IMR-90 (cell line): ENCODE data around the gene PCNP. TPM values are rescaled to one million over a fixed set of nuclear protein-coding genes. Genes with fewer than 3 reads are reported as not detected.

Experiments
- ATAC-seq: fragments of 200-7000 bp; cut with Tn5 transposase; 2 replicates; pipeline ENCODE4 v1.9.1; 2020; ENCODE audit warnings: low read depth, mild to moderate bottlenecking, moderate library complexity
- BruUV-seq: library from RNA; stranded (reverse); fragments of 400-500 nt; replicated peaks from 2 replicates; lab custom pipeline; 2021; lab: Mats Ljungman, UMichigan
- CTCF ChIA-PET: fragments of 300-600 bp; formaldehyde crosslinking; extraction: SDS; loops from one replicate; lab custom pipeline; 2021; ENCODE audit warnings: antibody characterized with exemption; lab: Yijun Ruan, JAX
- POLR2A ChIA-PET: fragments of 300-600 bp; sonication (Branson Sonifier 250); formaldehyde crosslinking; loops from one replicate; lab custom pipeline; 2022; ENCODE audit warnings: antibody characterized with exemption; ENCODE audit not compliant: unreplicated experiment; lab: Charles Lee
- DNase-seq: peaks from one replicate; pipeline ENCODE4 v3.0.0; 2013
- H2AFZ ChIP-seq: replicated peaks from 2 replicates; pipeline ENCODE3; 2013; ENCODE audit warnings: low read length, mild to moderate bottlenecking; ENCODE audit not compliant: poor library complexity
- H2AK5ac ChIP-seq: 2 replicates; pipeline ENCODE4 v1.6.1; 2013; ENCODE audit warnings: low read depth, low read length, inconsistent platforms
- H2AK9ac ChIP-seq: replicated peaks from 2 replicates; pipeline ENCODE3; 2013; ENCODE audit warnings: mild to moderate bottlenecking, low read depth, low read length, moderate library complexity; ENCODE audit not compliant: poor library complexity
- H2BK120ac ChIP-seq: 2 replicates; pipeline ENCODE4 v1.6.1; 2013; ENCODE audit warnings: low read depth, low read length, inconsistent platforms
- H2BK15ac ChIP-seq: 3 replicates; pipeline ENCODE4 v1.6.1; 2013; ENCODE audit warnings: low read depth, low read length, inconsistent platforms
- H2BK20ac ChIP-seq: 2 replicates; pipeline ENCODE4 v1.6.1; 2013; ENCODE audit warnings: low read depth, mild to moderate bottlenecking, inconsistent platforms, low read length, moderate library complexity
- H2BK5ac ChIP-seq: 2 replicates; pipeline ENCODE4 v1.6.1; 2013; ENCODE audit warnings: mild to moderate bottlenecking, low read depth, low read length, inconsistent platforms; ENCODE audit not compliant: poor library complexity, severe bottlenecking
- H3K14ac ChIP-seq: replicated peaks from 2 replicates; pipeline ENCODE4 v1.6.1; 2013; ENCODE audit warnings: low read depth, low read length, inconsistent platforms
- H3K18ac ChIP-seq: 2 replicates; pipeline ENCODE4 v1.6.1; 2013; ENCODE audit warnings: low read depth, low read length, control low read depth
- H3K23ac ChIP-seq: 2 replicates; pipeline ENCODE4 v1.6.1; 2013; ENCODE audit warnings: low read depth, low read length, inconsistent platforms
- H3K27ac ChIP-seq: 2 replicates; pipeline ENCODE4 v1.5.1; 2013; ENCODE audit warnings: mild to moderate bottlenecking, control low read depth, low read length; ENCODE audit not compliant: insufficient read depth
- H3K27me3 ChIP-seq: 2 replicates; pipeline ENCODE4 v1.6.1; 2013; ENCODE audit warnings: low read length; ENCODE audit not compliant: control insufficient read depth, insufficient read depth
- H3K36me3 ChIP-seq: 2 replicates; pipeline ENCODE4 v1.6.1; 2013; ENCODE audit warnings: low read length, mixed read lengths; ENCODE audit not compliant: control insufficient read depth, insufficient read depth
- H3K4ac ChIP-seq: 2 replicates; pipeline ENCODE4 v1.6.1; 2013; ENCODE audit warnings: low read depth, low read length, inconsistent platforms
- H3K4me1 ChIP-seq: 2 replicates; pipeline ENCODE4 v1.6.1; 2013; ENCODE audit warnings: low read length, mixed read lengths; ENCODE audit not compliant: control insufficient read depth, insufficient read depth
- H3K4me2 ChIP-seq: 2 replicates; pipeline ENCODE4 v1.6.1; 2013; ENCODE audit warnings: low read depth, mild to moderate bottlenecking, control low read depth, low read length, moderate library complexity
- H3K4me3 ChIP-seq: 2 replicates; pipeline ENCODE4 v1.5.1; 2013; ENCODE audit warnings: low read depth, mild to moderate bottlenecking, control low read depth, low read length, moderate library complexity; ENCODE audit not compliant: insufficient read depth
- H3K56ac ChIP-seq: 2 replicates; pipeline ENCODE4 v1.6.1; 2013; ENCODE audit warnings: low read length, inconsistent platforms; ENCODE audit not compliant: insufficient read depth; ENCODE audit errors: extremely low read depth
- H3K79me1 ChIP-seq, 2 experiments: 2 replicates each; pipeline ENCODE4 v1.6.1; 2013; ENCODE audit warnings: low read length in 2 of 2, inconsistent platforms in 1 of 2, low read depth in 1 of 2
- H3K9ac ChIP-seq: 2 replicates; pipeline ENCODE4 v1.6.1; 2013; ENCODE audit warnings: low read depth, low read length, control low read depth
- H3K9me1 ChIP-seq: 2 replicates; pipeline ENCODE4 v1.6.1; 2013; ENCODE audit warnings: low read length, inconsistent platforms; ENCODE audit not compliant: insufficient read depth
- H3K9me3 ChIP-seq: 2 replicates; pipeline ENCODE4 v1.6.1; 2013; ENCODE audit warnings: low read length; ENCODE audit not compliant: control insufficient read depth, insufficient read depth
- H4K20me1 ChIP-seq: 2 replicates; pipeline ENCODE4 v1.6.1; 2013; ENCODE audit warnings: low read length, inconsistent platforms; ENCODE audit not compliant: insufficient read depth
- H4K5ac ChIP-seq: 2 replicates; pipeline ENCODE4 v1.6.1; 2013; ENCODE audit warnings: mild to moderate bottlenecking, low read depth, low read length, control low read depth
- H4K8ac ChIP-seq, 2 experiments: 2 replicates each; pipeline ENCODE4 v1.6.1; 2013; ENCODE audit warnings: low read depth in 2 of 2, low read length in 2 of 2, control low read depth in 1 of 2, inconsistent platforms in 1 of 2
- H4K91ac ChIP-seq: 2 replicates; pipeline ENCODE4 v1.6.1; 2013; ENCODE audit warnings: low read depth, low read length, inconsistent platforms; ENCODE audit not compliant: insufficient read depth
- BHLHE40 ChIP-seq: fragments of 150-350 bp; IDR thresholded peaks from 2 replicates; pipeline ENCODE4 v1.6.1; 2016; ENCODE audit warnings: mild to moderate bottlenecking, low read depth, low read length
- CEBPB ChIP-seq: IDR thresholded peaks from 2 replicates; pipeline ENCODE4 v1.6.1; 2012; ENCODE audit warnings: low read depth, low read length, improper control_type of control experiment
- CTCF ChIP-seq: conservative IDR thresholded peaks from 2 replicates; pipeline ENCODE4 v1.5.1; 2012; ENCODE audit warnings: mild to moderate bottlenecking, low read depth, low read length, improper control_type of control experiment
- ELK1 ChIP-seq: fragments of 150-350 bp; IDR thresholded peaks from 2 replicates; pipeline ENCODE4 v1.6.1; 2016; ENCODE audit warnings: low read depth, mild to moderate bottlenecking, low read length, moderate library complexity, borderline replicate concordance
- FOS ChIP-seq: fragments of 150-350 bp; IDR thresholded peaks from 2 replicates; pipeline ENCODE4 v1.6.1; 2016; ENCODE audit warnings: low read depth, low read length
- MAFK ChIP-seq: IDR thresholded peaks from 2 replicates; pipeline ENCODE4 v1.6.1; 2012; ENCODE audit warnings: low read depth, low read length, improper control_type of control experiment
- NFE2L2 ChIP-seq: fragments of 150-350 bp; IDR thresholded peaks from 2 replicates; pipeline ENCODE4 v1.6.1; 2016; ENCODE audit warnings: low read depth, mild to moderate bottlenecking, low read length
- POLR2A ChIP-seq: IDR thresholded peaks from 2 replicates; pipeline ENCODE4 v1.6.1; 2012; ENCODE audit warnings: mild to moderate bottlenecking, low read depth, low read length
- RAD21 ChIP-seq: IDR thresholded peaks from 2 replicates; pipeline ENCODE4 v1.6.1; 2012; ENCODE audit warnings: low read length, improper control_type of control experiment
- RCOR1 ChIP-seq: IDR thresholded peaks from 2 replicates; pipeline ENCODE4 v1.6.1; 2012; ENCODE audit warnings: mild to moderate bottlenecking, low read length, improper control_type of control experiment; ENCODE audit not compliant: insufficient replicate concordance
- dilution Hi-C: fragments of 300-500 bp; cut with HindIII; formaldehyde crosslinking; loops from one replicate; pipeline ENCODE4 v1.14.3; 2018; ENCODE audit warnings: low sequenced_read_pairs; ENCODE audit not compliant: unreplicated experiment
- in situ Hi-C: fragments of 300-500 bp; cut with MboI; formaldehyde crosslinking; loops from 3 replicates; pipeline ENCODE4 v1.14.3; 2019; ENCODE audit warnings: low sequenced_read_pairs, inconsistent platforms, mixed read lengths
- intact Hi-C: fragments of 100-400 bp; cut with micrococcal nuclease; formaldehyde crosslinking; loops from 2 replicates; pipeline ENCODE4 v1.10.0; 2022
- polyA plus RNA-seq, 3 experiments: library from polyadenylated mRNA; depleted of rRNA; stranded (reverse); fragments of >200 nt; gene quantifications; 2 replicates each; pipeline ENCODE4 v1.2.3, GENCODE V29; 2012; ENCODE audit warnings: low replicate concordance in 1 of 3
- total RNA-seq: library from RNA; depleted of rRNA; stranded (reverse); fragments of >200 nt; gene quantifications from 2 replicates; pipeline ENCODE4 v1.2.3, GENCODE V29; 2012

The PCNP gene
- total and polyA plus RNA-seq, 2 of the 4 experiments (the other 2 are of a cell fraction): 34.6 to 53.2 TPM

- H2BK20ac ChIP-seq: no peak overlapping the region
- H3K9ac ChIP-seq: no peak overlapping the region
- H3K4me1 ChIP-seq: no peaks in the 10 kb centered on the region
- no peak overlapping the region for H3K23ac ChIP-seq
- H2AK5ac ChIP-seq: no peak overlapping the region
- H4K20me1 ChIP-seq: no peaks in the 10 kb centered on the region
- no peak overlapping the region for H3K27ac ChIP-seq
- H3K4ac ChIP-seq: no peak overlapping the region
- in situ Hi-C loops (no loop called here), intact Hi-C loops (no loop called here), dilution Hi-C loops (no loop called here)
- DNase-seq (no peak), ATAC-seq (no peak)
- no TSS peak for BruUV-seq
- no peak overlapping the region for H3K4me2 ChIP-seq
- CTCF ChIA-PET: interaction anchor here (0.5 kb wide), 1 partner anchor 402 kb away, joined by 3 read pairs; no protein-coding TSS in a partner anchor
- H2BK15ac ChIP-seq: no peak overlapping the region
- POLR2A ChIA-PET: no interaction called here
- no peak overlapping the region for H4K5ac ChIP-seq
- no peaks in the 10 kb centered on the region for H3K79me1 ChIP-seq
- TF ChIP-seq MAFK: no peak
- no peak for TF ChIP-seq RCOR1
- no peak for TF ChIP-seq CEBPB
- TF ChIP-seq RAD21: no peak
- TF ChIP-seq POLR2A: no peak
- TF ChIP-seq BHLHE40: no peak
- no peak for TF ChIP-seq FOS
- no peak for TF ChIP-seq CTCF
- TF ChIP-seq ELK1: no peak
- no peak for TF ChIP-seq NFE2L2
- H3K36me3 ChIP-seq: no peaks in the 10 kb centered on the region
- H3K9me3 ChIP-seq: no peaks in the 10 kb centered on the region
- no peak overlapping the region for H2BK5ac ChIP-seq
- H3K27me3 ChIP-seq: no peaks in the 10 kb centered on the region; the same call in 1 of the 2 replicates
- H2BK120ac ChIP-seq: no peak overlapping the region
- no peak overlapping the region for H2AFZ ChIP-seq
- no peak overlapping the region for H2AK9ac ChIP-seq
- no peak overlapping the region for H3K4me3 ChIP-seq
- no peak overlapping the region for H4K91ac ChIP-seq
- H3K9me1 ChIP-seq: no peaks in the 10 kb centered on the region
- no peak overlapping the region for H3K14ac ChIP-seq
- no peak overlapping the region for H4K8ac ChIP-seq
- no peak overlapping the region for H3K18ac ChIP-seq
- no peak overlapping the region for H3K56ac ChIP-seq
These were observed 55.2 kb downstream of the PCNP start for GRCh38 chr3:101629219-101629618.
